ENCODE measurements around the gene CFAP61.
"Not testable (repeated sequence)": the region's sequence is repeated elsewhere in the genome, so short reads cannot be mapped to it uniquely, and the experiment has no call there.

The CFAP61 gene

GRCh38 chr20:20233041-20233514 is 180.7 kb downstream of the CFAP61 start:
- DNase-seq (ENCODE audit: low read depth), result peak; percentile 74

GRCh38 chr20:20235681-20236080 is 183.3 kb downstream of the CFAP61 start:
- DNase-seq (ENCODE audit: low read depth), result no peak

- peak; percentile 14 for DNase-seq (ENCODE audit: low read depth)
Observed at GRCh38 chr20:20237093-20237959, 185.0 kb downstream of the CFAP61 start.

- DNase-seq (ENCODE audit: low read depth), result no peak
Observed at GRCh38 chr20:20241976-20242375, 189.6 kb downstream of the CFAP61 start.

- DNase-seq (ENCODE audit: low read depth), result not testable (repeated sequence)
Observed at GRCh38 chr20:20244384-20244783, 192.1 kb downstream of the CFAP61 start.

- no peak for DNase-seq (ENCODE audit: low read depth)
Observed at GRCh38 chr20:20246996-20247633, 194.8 kb downstream of the CFAP61 start.

- no peak for DNase-seq (ENCODE audit: low read depth)
Observed at GRCh38 chr20:20248620-20249200, 196.4 kb downstream of the CFAP61 start.

DNA sequence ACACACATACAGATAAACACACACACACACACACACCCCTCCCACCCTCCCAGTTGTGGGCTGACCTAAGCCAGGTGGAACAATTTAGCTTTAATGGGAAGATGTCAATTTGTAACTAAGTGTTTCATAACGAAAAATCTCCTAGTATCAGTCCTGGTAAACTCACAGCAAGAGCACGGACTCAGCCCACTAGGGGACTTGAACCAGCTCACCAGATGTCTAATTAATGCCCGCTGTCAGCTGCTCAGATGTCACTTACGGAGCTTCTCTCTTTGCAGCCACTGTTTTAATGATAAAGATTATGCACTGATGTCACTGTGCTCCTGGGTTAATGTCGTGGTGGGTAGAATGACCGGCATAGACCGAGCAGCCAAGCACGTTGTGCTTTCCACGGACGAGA is 199.0 kb downstream of the CFAP61 start:
- DNase-seq (ENCODE audit: low read depth), result no peak

DNA sequence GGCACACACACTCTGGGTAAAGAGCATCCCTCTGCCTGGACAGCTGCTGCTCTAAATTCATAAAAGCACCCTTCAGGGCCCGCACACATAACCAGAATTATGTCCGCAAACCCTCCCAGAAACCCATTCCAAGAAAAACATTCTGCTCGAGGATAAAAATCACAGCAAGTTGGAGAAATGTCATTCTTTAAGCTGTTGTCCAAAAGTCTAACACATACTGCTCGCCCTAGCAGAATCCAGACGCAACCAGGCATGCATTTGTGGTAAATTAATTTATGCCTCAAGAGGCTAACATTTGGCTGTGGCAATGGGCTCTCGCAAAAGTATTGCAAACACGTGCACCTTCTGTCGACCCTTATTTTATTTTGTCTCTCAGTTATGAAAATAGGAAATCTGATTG is 199.5 kb downstream of the CFAP61 start:
- no peak for DNase-seq (ENCODE audit: low read depth)

- no peak for DNase-seq (ENCODE audit: low read depth)
Observed at GRCh38 chr20:20253039-20253743, 200.9 kb downstream of the CFAP61 start.

GRCh38 chr20:20253744-20254330 is 201.5 kb downstream of the CFAP61 start:
- no peak for DNase-seq (ENCODE audit: low read depth)

DNA sequence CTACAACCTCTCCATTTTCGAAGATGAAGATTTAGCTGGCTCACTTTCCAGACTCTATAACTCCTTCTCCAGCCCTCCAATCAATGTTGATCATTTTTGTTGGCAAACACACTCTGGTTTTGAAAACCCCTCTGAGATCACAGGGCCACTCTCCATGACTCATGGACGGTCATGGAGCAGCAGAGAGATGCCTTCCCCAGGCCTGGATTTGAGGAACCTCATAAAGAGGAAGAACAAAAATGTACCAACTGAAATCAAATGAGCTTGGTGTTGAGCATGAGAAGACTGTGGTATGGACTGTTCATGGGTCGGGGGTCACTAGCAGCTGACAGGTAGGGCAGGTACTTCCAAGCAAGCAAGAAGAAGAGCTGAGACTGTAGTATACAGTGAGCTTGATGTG is 202.8 kb downstream of the CFAP61 start:
- DNase-seq (ENCODE audit: low read depth), result no peak

DNA sequence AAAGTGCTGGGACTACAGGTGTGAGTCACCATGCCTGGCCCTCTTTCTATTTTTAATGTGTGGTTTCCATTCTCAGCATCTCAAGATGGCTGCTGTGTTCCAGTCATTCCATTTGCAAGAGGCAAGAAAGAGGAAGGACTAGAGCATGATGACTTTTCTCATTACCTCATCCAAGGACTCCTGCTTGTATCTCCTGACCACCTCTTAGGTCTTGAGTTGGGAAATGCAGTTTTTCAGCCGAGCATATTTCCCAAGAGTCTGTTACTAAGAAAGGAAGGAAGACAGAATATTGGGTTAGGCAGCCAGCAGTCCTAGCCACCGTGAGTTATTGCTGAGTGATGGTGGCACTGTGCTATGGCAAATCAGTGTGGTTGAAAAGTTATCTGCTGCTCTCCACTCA is 207.2 kb downstream of the CFAP61 start:
- no peak for DNase-seq (ENCODE audit: low read depth)

DNA sequence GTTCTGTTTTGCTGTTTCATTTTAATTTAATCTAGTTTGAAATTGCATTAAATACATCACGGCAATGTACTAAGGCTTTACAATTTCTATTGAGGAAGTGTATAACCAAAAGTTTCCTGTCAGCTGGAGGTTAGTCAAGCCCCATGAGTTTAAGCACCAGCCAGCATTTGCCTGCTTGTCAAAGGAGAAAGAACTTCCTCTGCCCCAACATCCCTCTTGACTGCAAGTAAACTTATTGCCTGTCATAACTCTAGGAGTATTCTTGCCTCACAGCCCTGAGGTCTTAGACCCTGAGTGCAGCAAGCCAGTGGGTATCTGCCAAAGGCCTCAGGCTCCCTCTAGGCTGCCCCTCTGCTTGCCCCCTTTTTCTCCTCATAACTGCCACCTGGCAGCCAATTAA is 208.8 kb downstream of the CFAP61 start:
- DNase-seq (ENCODE audit: low read depth), result no peak

- no peak for DNase-seq (ENCODE audit: low read depth)
Observed at GRCh38 chr20:20265210-20265609, 212.9 kb downstream of the CFAP61 start.

DNA sequence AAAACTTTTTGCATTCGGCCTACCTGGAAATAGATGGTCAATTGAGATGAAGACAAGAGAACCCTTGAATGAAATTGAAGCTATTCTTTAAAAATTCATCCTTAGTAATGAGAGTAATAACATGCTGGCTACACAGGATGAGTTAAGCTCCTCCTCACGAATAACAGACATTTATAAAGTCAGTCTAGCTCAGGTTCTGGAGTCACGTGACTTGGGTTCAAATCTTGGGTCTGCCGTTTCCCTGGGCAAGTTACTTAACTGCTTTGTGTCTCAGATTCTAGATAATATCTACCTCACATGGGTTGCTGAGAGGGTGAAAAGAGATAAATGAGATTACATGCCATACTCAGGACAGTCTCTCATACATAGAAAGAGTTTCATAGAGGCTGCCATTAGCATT is 214.2 kb downstream of the CFAP61 start:
- no peak for DNase-seq (ENCODE audit: low read depth)

GRCh38 chr20:20267685-20268370 is 215.5 kb downstream of the CFAP61 start:
- no peak for DNase-seq (ENCODE audit: low read depth)

GRCh38 chr20:20271271-20271670 is 218.9 kb downstream of the CFAP61 start:
- no peak for DNase-seq (ENCODE audit: low read depth)

DNA sequence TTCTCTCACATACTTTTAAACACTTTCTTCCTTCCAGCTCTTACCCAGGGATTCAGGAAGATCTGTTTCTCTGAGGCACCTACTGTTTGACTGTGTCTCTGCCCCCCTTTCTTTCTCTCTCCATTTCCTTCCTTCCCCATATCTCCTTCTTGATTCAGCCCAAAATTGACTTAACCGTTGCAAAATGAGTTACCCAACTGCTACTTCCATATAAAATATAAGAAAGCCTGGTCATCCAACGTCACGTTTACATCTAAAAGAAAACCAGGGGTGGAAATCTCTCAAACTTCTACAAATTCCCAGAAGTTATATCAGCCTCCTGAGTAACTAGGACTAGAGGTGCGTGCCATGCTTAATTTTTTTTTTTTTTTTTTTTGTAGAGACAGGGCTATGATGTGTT is 220.4 kb downstream of the CFAP61 start:
- no peak for DNase-seq (ENCODE audit: low read depth)

- no peak for DNase-seq (ENCODE audit: low read depth)
Observed at GRCh38 chr20:20273286-20273685, 221.0 kb downstream of the CFAP61 start.

- DNase-seq (ENCODE audit: low read depth), result no peak
Observed at GRCh38 chr20:20274821-20275220, 222.5 kb downstream of the CFAP61 start.

Measured in CMK (cell line).